Left lobe of liver (tissue), 2 donors: ENCODE results near the gene GABBR2. TPM values are rescaled to one million over a fixed set of nuclear protein-coding genes. Genes with fewer than 3 reads are reported as not detected.
A peak's percentile ranks its signal among the peaks of the same experiment; 100 is the strongest.

Experiments used
- ATAC-seq: fragments of 200-7000 bp; cut with Tn5 transposase; one replicate; pipeline ENCODE4 v1.9.1; 2020; ENCODE audit warnings: mild to moderate bottlenecking, moderate library complexity
- DNase-seq: peaks from one replicate; pipeline ENCODE4 v3.0.0-alpha.2; 2020; ENCODE audit warnings: low spot score
- total RNA-seq: library from RNA; stranded (reverse); gene quantifications from one replicate; pipeline ENCODE4 v1.2.1, GENCODE V29; 2021
- donor health status: DM: no; HTN: no; CAD: no; lungs with moderate emphysema.
- donor health status: DM: no; HTN: yes; CAD: no.

The GABBR2 gene
- total RNA-seq, 1 donor from 2014 or later: not detected

GRCh38 chr9:98381311-98382103, 327.2 kb downstream of the GABBR2 start:
- ATAC-seq (no peak), DNase-seq (no peak)

DNA sequence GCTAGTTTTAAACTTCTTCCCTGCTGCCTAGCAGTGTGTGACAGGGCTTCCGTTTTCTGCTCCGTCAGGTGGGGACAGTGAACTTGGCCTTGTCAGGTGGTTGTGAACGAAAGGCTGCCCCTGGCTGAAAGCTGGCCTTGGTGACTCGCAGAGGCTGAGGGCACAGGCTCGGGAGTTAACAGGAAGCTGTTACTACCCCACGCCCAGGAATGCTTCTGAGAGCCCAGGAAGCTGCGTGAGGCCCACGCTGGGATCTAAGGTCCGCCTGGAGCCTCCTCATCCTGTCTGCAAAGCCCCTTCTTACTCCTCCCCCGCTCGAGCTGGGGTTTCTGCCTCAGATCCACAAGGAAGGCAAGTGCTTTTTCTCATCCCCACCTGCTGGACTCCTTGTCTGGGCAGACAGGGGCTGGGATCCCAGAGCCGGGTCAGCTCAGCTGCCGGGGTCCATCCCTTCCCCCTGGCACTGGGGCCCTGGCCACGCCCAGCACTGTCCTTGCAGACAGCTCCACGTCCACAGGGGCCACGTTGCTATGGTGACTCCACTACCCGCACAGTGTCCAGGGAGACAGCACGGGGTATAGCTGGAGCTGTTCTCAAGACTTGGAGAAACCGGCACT, 328.6 kb downstream of the GABBR2 start:
- ATAC-seq (no peak), DNase-seq (no peak)

DNA sequence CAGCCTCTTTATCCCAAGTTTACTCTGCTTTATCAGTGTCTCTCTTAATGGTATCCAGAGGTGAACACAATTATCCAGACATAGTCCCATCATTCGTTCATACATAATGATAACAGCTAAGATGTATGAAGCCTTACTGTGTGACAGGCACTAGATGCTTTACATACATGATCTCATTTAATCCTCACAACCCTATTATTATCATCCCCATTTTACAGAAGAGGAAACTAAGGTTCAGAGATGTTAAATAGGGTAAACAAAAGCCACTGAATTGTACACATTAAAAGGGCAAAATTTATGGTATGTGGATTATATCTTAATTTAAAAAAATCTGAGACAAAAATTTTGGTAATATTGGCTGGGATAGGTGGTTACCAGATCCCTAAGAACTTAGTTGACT, 329.2 kb downstream of the GABBR2 start:
- no peak for ATAC-seq

GRCh38 chr9:98378794-98379193, 329.9 kb downstream of the GABBR2 start:
- no peak for DNase-seq
- ATAC-seq: no peak

More for the DNA sequence above, 329.2 kb downstream of the GABBR2 start:
- no peak for DNase-seq

DNA sequence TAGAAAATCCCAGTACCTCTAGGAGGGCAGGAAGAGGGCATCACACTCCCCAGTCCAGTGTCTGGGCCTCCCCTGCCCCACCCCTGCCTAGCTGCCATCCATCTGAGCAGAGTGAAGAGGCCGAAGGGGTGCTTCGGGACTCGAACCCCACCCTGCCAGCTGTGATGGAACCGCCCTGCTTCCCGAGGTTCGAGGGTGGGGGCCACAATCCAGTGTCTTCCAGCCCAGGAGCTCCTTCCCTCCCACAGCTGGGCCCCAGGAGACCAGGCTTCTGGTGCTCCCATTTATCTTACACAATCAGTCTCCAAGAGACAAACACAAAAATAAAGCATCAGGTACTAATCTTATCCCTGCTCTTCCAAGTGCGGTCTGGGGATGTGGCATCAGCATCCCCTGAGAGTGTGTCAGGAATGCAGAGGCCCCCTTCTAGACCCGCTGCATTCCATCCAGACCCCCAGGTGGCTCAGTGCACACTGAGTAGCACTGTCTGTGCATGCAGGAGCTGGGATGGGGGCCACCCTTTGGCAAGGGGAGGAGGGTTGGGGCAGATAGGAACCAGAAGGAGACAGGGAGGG, 330.4 kb downstream of the GABBR2 start:
- ATAC-seq (no peak), DNase-seq (no peak)

GRCh38 chr9:98375138-98375726, 333.5 kb downstream of the GABBR2 start:
- DNase-seq (no peak), ATAC-seq (peak; percentile 12)

DNA sequence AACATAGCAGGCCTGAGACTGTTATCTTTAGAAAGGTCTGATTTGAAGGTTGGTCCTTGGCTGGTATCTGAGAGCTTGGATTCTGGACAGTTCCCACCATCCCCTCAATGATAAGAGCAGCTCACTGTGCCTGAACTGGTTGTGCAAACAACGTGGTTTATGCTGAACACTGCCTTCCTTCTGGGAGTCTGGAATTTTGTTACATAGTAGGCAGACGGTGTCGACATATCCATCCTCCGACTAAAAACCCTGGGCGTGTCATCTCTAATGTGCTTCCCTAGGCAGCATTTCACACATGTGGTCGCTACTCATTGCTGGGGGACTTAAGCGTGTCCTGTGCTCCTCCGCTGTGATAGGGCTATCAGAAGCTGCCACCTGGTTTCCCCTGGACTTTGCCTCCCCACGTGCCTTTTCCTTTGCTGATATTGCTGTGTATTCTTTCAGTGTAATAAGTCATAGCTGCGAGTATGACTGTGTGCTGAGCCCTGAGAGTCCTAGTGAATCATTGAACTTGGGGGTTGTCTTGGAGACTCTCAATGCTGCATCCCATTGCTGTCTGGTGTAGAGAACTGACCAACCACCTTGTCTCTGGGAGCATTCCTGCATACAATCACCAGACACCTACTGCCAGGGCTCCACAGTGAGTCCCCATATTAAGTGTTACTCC, 334.2 kb downstream of the GABBR2 start:
- DNase-seq: no peak
- ATAC-seq: peak; percentile 68

DNA sequence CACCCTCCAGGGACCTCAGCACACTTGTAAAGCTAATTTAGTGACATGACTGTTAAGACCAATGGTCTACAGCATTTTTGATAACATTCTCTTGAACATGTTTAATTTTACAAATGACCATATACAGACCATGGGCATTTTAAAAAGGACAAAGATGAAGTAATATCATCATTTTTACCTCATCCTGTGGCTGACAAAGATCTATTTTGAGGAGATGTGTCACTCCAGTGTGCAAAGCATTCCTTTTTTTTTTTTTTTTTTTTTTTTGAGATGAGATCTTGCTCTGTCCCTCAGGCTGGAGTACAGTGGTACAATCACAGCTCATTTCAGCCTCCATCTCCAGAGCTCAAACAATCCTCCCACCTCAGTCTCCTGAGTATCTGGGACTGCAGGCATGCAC, 335.1 kb downstream of the GABBR2 start:
- ATAC-seq (no peak), DNase-seq (no peak)

- DNase-seq (no peak), ATAC-seq (no peak)
Measured at GRCh38 chr9:98372077-98372836, 336.5 kb downstream of the GABBR2 start.

DNA sequence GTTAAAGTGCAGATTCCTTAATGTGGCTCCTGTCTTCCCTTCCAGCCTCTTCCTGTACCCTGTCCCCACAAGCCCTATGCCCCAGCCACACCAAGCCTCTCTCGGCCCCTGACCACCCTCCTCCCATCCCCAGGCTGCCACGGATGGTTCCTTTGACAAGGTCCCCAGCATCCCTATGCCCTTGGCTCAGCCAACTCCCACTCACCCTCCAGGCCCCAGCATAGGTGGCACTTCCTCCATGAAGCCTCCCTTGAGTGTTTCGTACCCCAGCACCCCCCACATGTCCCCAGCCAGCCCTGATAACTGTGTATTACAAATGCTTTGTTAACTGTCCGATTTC, 337.8 kb downstream of the GABBR2 start:
- ATAC-seq (no peak), DNase-seq (no peak)

DNA sequence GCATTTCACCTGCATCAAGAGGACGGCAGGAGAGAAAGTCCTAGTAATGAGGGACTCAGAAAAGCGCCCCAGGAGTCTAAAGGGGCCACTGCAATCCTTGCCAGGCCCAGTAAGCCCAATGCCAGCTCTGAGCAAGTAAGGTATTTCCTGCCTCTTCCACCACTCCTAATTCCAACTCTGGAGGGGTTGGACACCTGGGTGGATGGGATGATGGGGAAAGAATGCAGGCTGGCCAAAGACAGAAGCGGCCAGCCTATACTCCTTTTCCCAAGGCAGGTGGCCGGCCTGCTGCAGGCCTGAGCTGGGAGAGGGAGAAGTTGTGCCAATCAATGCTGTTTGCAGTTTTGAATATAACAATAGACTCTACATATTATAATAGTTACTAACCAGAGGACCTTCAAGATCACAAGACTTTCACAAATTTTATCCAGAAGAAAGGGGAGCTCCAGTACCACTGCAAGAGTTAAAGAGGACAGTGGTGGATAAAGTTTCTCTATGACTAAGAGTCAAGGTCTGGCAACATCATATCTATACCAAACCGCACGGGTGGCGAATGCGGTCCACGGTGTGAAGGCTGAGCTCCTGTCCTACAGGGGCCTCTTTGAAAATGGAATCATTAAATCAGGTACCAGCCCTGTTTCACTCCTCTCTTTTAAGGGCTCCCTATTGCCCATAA, 338.3 kb downstream of the GABBR2 start:
- DNase-seq (no peak), ATAC-seq (no peak)

DNA sequence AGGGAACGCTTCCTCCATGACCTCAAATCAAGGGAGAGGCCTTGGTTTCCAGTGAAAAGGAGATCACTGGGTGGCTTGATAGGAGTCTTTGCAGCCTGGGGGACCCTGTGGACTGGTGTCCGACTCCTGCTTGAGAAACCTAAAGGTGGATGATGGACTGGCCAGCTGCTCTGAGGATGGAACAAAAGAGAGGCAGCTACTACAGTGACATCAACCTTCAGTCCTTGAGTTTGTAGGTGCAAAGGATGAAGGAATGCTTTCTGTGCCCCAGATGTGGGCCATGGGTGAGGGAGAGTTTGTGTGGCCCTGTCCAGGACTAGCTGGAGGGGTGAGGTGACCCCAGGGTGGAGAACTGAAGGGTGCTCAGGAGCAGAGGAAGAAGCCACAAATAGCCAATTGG, 338.8 kb downstream of the GABBR2 start:
- ATAC-seq (no peak), DNase-seq (peak; percentile 12)

GRCh38 chr9:98369471-98369870, 339.3 kb downstream of the GABBR2 start:
- DNase-seq (peak; percentile 19), ATAC-seq (no peak)

- no peak for ATAC-seq
Measured at GRCh38 chr9:98369066-98369425, 339.7 kb downstream of the GABBR2 start.

DNA sequence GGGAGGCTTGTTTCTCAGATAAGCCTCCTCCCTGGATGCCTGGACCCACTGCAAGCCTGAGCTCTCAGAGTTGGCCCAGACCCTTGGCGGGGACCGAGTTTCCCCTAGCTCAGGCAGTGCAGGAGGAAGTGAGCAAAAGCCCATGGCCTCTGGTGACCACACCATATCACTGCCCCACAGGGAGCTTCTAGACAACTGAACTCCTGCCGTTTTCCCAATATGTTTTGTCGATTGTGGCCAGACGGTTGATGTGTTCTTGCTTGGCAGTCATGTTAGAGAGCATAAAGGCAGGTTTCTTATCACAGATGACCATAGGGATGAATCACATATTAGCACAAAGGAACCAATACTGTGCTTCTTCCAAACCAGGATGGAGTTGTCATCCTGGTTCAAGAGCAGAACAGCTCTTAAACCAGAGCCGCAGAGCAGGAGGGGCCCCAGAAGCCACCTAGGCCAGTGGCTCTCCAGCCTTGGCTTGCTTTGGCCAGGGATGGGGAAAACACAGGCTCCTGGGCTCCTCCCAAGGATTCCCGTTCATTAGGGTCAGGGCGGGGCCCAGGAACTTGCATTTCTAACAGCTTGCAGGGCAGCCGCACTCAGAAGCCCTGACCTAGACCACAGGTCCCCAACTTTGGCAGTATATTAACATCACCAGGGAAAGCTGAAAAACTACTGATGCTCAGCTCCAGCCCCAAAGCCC, 340.2 kb downstream of the GABBR2 start:
- DNase-seq: peak; percentile 15
- ATAC-seq: no peak

More at GRCh38 chr9:98369066-98369425, 339.7 kb downstream of the GABBR2 start:
- peak; percentile 33 for DNase-seq

DNA sequence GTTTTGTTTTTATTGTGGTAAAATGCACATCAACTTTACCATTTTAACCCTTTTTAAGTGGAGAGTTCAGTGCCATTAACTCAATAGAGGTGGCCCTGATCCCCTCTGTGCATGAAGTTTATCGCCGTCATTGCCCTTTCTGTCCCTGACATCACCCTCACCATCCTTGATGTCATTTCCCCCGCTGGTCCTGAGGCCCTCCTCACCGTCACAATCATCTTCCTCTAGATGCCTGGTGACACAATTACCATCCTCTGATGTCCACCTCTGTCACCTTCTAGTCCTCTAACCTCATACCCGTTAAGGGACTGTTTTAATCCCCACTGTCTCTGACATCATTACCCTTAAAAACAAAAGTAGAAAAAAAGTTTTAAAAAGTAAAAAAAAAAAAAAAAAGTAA, 340.8 kb downstream of the GABBR2 start:
- DNase-seq (no peak), ATAC-seq (no peak)

GRCh38 chr9:98367371-98367900, 341.3 kb downstream of the GABBR2 start:
- ATAC-seq: no peak
- DNase-seq: no peak

DNA sequence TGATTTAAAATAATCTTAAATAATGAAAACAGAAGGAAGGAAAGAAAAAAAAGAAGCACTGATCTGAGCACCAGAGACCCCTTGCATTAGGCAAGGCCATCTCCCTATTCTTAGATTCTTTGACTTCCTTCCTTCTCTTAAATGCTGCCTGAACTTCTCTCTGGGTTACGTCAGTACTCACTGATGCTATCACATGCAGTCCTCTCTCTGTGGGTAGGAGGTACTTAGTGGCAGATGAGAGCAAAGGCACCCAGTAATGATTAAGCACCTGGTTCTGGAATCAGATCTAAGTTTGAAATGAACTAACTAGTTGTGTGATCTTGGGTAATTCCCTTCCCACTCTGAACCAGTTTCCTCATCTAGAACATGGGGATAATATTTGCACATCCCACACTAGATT, 343.0 kb downstream of the GABBR2 start:
- ATAC-seq (no peak), DNase-seq (no peak)

GRCh38 chr9:98365227-98365669, 343.5 kb downstream of the GABBR2 start:
- peak; percentile 10 for DNase-seq
- ATAC-seq: no peak
